Measurements from ENCODE around the gene MDP1. TPM values are rescaled to one million over a fixed set of nuclear protein-coding genes. Genes with fewer than 3 reads are reported as not detected.

MDP1 gene
- polyA plus RNA-seq, 1 of the 3 experiments (the other 2 are of a cell fraction), result 36.7 TPM

DNA sequence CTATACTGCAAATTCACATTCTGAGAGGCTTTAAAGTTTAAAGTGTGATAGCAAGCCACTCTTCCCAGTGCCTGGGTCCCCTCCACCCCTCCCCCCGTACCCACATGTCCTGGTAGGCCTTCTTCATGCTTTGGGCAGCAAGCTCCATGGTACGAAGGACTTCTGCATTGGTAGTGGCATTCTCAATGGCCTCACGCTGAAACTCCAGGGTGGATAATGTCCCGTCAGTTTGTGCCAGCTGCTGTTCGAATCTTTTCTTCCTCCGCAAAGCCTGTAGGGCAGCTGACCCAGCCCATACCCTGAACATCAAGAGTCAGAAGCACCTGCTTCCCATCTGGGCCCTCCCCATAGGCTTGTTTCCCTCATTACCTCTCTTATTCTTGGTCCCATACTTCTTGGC is 4.6 kb downstream of the MDP1 start:
- H3K27ac ChIP-seq (ENCODE audit: low read depth in 2 of 2, low read length in 1 of 2), result no peak overlapping the region
- TF ChIP-seq YY1 (IDR thresholded peaks at IDR 0.05; ENCODE audit: low read depth) (no peak), TAF1 (IDR thresholded peaks at IDR 0.05; ENCODE audit: borderline replicate concordance, low read depth, low read length) (no peak), SMC3 (IDR thresholded peaks at IDR 0.05; ENCODE audit: low read depth, low read length) (no peak), RXRA (IDR thresholded peaks at IDR 0.05; ENCODE audit: borderline replicate concordance, low read depth) (no peak), FOSL2 (IDR thresholded peaks at IDR 0.05; ENCODE audit: borderline replicate concordance, low read depth) (no peak), MEF2A (IDR thresholded peaks at IDR 0.05; ENCODE audit: borderline replicate concordance, low read depth) (no peak), EP300 (IDR thresholded peaks at IDR 0.05; ENCODE audit: borderline replicate concordance in 1 of 2, low read depth in 1 of 2, low read length in 1 of 2) (no peak), NRF1 (IDR thresholded peaks at IDR 0.05; ENCODE audit: low read depth, low read length) (no peak), ELF1 (IDR thresholded peaks at IDR 0.05) (no peak), FOXM1 (IDR thresholded peaks at IDR 0.05; ENCODE audit: low read depth) (no peak), TCF12 (IDR thresholded peaks at IDR 0.05) (no peak), EZH2phosphoT487 (IDR thresholded peaks at IDR 0.05; ENCODE audit: borderline replicate concordance, low read depth) (no peak), GATA2 (CRISPR knock-in tag; IDR thresholded peaks at IDR 0.05) (no peak), RFX5 (IDR thresholded peaks at IDR 0.05; ENCODE audit: low read length) (no peak)
- TF ChIP-seq, protein P1, sequence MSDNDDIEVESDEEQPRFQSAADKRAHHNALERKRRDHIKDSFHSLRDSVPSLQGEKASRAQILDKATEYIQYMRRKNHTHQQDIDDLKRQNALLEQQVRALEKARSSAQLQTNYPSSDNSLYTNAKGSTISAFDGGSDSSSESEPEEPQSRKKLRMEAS (IDR thresholded peaks at IDR 0.05; ENCODE audit: low read depth), result no peak
- TF ChIP-seq, protein P2, sequence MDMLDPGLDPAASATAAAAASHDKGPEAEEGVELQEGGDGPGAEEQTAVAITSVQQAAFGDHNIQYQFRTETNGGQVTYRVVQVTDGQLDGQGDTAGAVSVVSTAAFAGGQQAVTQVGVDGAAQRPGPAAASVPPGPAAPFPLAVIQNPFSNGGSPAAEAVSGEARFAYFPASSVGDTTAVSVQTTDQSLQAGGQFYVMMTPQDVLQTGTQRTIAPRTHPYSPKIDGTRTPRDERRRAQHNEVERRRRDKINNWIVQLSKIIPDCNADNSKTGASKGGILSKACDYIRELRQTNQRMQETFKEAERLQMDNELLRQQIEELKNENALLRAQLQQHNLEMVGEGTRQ (IDR thresholded peaks at IDR 0.05; ENCODE audit: borderline replicate concordance, low read depth, low read length), result no peak
- TF ChIP-seq, protein P3, sequence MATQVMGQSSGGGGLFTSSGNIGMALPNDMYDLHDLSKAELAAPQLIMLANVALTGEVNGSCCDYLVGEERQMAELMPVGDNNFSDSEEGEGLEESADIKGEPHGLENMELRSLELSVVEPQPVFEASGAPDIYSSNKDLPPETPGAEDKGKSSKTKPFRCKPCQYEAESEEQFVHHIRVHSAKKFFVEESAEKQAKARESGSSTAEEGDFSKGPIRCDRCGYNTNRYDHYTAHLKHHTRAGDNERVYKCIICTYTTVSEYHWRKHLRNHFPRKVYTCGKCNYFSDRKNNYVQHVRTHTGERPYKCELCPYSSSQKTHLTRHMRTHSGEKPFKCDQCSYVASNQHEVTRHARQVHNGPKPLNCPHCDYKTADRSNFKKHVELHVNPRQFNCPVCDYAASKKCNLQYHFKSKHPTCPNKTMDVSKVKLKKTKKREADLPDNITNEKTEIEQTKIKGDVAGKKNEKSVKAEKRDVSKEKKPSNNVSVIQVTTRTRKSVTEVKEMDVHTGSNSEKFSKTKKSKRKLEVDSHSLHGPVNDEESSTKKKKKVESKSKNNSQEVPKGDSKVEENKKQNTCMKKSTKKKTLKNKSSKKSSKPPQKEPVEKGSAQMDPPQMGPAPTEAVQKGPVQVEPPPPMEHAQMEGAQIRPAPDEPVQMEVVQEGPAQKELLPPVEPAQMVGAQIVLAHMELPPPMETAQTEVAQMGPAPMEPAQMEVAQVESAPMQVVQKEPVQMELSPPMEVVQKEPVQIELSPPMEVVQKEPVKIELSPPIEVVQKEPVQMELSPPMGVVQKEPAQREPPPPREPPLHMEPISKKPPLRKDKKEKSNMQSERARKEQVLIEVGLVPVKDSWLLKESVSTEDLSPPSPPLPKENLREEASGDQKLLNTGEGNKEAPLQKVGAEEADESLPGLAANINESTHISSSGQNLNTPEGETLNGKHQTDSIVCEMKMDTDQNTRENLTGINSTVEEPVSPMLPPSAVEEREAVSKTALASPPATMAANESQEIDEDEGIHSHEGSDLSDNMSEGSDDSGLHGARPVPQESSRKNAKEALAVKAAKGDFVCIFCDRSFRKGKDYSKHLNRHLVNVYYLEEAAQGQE (IDR thresholded peaks at IDR 0.05; ENCODE audit: low read depth, low read length), result no peak
- TF ChIP-seq, protein P4, sequence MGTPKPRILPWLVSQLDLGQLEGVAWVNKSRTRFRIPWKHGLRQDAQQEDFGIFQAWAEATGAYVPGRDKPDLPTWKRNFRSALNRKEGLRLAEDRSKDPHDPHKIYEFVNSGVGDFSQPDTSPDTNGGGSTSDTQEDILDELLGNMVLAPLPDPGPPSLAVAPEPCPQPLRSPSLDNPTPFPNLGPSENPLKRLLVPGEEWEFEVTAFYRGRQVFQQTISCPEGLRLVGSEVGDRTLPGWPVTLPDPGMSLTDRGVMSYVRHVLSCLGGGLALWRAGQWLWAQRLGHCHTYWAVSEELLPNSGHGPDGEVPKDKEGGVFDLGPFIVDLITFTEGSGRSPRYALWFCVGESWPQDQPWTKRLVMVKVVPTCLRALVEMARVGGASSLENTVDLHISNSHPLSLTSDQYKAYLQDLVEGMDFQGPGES (IDR thresholded peaks at IDR 0.05; ENCODE audit: low read depth, low read length), result no peak
- no peak overlapping the region for H3K9ac ChIP-seq
- peaks cover 36% of the 10 kb centered on the region for H3K79me2 ChIP-seq (ENCODE audit: insufficient read depth)
- H2AFZ ChIP-seq (ENCODE audit: low read depth), result no peak overlapping the region
- no peak overlapping the region for H3K4me2 ChIP-seq
- peaks cover 9 to 17% of the 10 kb centered on the region in 2 experiments; a peak in 3 of 4 replicates for H3K4me1 ChIP-seq (ENCODE audit: control insufficient read depth in 1 of 2, insufficient read depth in 2 of 2, low read depth in 1 of 2, low read length in 1 of 2)
- H3K4me3 ChIP-seq (ENCODE audit: low read depth in 2 of 2, low read length in 1 of 2), result no peak overlapping the region
- no peaks in the 10 kb centered on the region for H3K9me2 ChIP-seq
- peaks cover 21% of the 10 kb centered on the region for H3F3A ChIP-seq (replicated peaks; ENCODE audit: insufficient read depth)
- no peaks in the 10 kb centered on the region for H4K20me1 ChIP-seq (ENCODE audit: insufficient read depth)
- DNase-seq, result no peak
- ChIA-PET CTCF (interaction anchor here (1.3 to 1.5 kb wide), 2 partner anchors 129 to 225 kb away, joined by 3 to 4 read pairs; no protein-coding TSS in a partner anchor), POLR2A (no interaction called here)
- H3K27me3 ChIP-seq (ENCODE audit: insufficient read depth), result no peaks in the 10 kb centered on the region
- H3K36me3 ChIP-seq (replicated peaks in 1 of 2; ENCODE audit: control insufficient read depth in 1 of 2, insufficient read depth in 2 of 2, low read length in 1 of 2), result peaks cover 30 to 51% of the 10 kb centered on the region in 2 experiments
- 100% methylated on average over 5 of the region's 6 CpGs for WGBS (ENCODE audit: low lambda C conversion rate)
- H3K9me3 ChIP-seq, result no peaks in the 10 kb centered on the region

Measured in SK-N-SH (cell line).